ENCODE results near the gene TMEFF2. TPM values are rescaled to one million over a fixed set of nuclear protein-coding genes. Genes with fewer than 3 reads are reported as not detected.

TMEFF2 gene
- total RNA-seq, 1 donor, result under 0.01 TPM

DNA sequence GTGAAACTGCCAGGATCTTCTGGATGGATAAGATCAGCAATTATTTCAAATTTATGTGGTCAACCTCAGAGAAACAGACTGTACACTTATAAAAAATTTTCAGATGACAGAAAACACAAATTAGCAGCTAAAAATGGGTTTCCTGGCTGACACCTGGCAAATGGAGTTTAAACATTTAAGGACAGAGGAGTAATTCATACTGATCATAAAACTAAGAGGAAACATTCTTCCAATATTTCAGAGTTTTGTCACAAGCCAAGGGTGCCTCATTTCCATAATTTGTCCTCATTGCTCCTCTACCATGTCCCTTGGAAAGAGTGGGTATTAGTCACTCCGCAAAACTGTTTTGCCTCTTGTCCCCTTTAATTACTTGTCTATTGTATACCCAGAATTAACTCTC lies 70.2 kb downstream of the TMEFF2 start:
- H3K79me2 ChIP-seq (ENCODE audit: insufficient read depth, low read length), result no peaks in the 10 kb centered on the region
- peaks cover 8% of the 10 kb centered on the region for H3K4me1 ChIP-seq (ENCODE audit: insufficient read depth, low read length)
- no peaks in the 10 kb centered on the region for H3K36me3 ChIP-seq (ENCODE audit: insufficient read depth, low read length)
- H3K27ac ChIP-seq (ENCODE audit: low read depth, low read length), result no peak overlapping the region
- no peak for DNase-seq (ENCODE audit: insufficient read length, low spot score, missing footprints)
- no peaks in the 10 kb centered on the region for H3K9me3 ChIP-seq (ENCODE audit: low read depth, low read length)
- H3K4me2 ChIP-seq (ENCODE audit: insufficient read depth, low read length), result no peak overlapping the region
- TF ChIP-seq, protein P1, sequence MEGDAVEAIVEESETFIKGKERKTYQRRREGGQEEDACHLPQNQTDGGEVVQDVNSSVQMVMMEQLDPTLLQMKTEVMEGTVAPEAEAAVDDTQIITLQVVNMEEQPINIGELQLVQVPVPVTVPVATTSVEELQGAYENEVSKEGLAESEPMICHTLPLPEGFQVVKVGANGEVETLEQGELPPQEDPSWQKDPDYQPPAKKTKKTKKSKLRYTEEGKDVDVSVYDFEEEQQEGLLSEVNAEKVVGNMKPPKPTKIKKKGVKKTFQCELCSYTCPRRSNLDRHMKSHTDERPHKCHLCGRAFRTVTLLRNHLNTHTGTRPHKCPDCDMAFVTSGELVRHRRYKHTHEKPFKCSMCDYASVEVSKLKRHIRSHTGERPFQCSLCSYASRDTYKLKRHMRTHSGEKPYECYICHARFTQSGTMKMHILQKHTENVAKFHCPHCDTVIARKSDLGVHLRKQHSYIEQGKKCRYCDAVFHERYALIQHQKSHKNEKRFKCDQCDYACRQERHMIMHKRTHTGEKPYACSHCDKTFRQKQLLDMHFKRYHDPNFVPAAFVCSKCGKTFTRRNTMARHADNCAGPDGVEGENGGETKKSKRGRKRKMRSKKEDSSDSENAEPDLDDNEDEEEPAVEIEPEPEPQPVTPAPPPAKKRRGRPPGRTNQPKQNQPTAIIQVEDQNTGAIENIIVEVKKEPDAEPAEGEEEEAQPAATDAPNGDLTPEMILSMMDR (IDR thresholded peaks at IDR 0.05; ENCODE audit: extremely low read depth, low read depth, low read length), result no peak
- H3K4me3 ChIP-seq (ENCODE audit: insufficient read depth, low read length), result no peak overlapping the region
- no peak overlapping the region for H2AFZ ChIP-seq (ENCODE audit: low read length)
- H3K27me3 ChIP-seq (ENCODE audit: insufficient read depth, low read length), result no peaks in the 10 kb centered on the region
- no peaks in the 10 kb centered on the region for H4K20me1 ChIP-seq (ENCODE audit: insufficient read depth, low read length)

DNA sequence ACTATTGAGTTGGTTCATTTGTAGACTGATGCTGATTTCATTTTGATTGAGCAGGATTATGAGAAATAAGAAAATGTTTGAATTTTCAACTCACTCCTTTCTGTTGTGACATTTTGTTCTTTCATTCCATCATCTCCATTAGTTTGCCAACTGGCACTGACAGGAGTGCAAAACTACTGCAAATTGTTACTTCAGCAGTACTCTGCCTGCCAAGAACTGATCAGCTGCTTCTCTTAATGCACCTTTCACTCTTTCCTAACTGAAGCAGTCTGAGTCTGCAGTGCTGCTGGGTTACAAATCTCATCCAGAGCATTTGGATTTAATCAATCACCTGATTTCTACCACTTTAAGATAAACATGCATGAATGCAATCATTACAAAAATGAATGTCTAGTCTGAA lies 70.9 kb downstream of the TMEFF2 start:
- Histone ChIP-seq H3K4me2 (ENCODE audit: insufficient read depth, low read length) (no peak overlapping the region), H2AFZ (ENCODE audit: low read length) (no peak overlapping the region)

DNA sequence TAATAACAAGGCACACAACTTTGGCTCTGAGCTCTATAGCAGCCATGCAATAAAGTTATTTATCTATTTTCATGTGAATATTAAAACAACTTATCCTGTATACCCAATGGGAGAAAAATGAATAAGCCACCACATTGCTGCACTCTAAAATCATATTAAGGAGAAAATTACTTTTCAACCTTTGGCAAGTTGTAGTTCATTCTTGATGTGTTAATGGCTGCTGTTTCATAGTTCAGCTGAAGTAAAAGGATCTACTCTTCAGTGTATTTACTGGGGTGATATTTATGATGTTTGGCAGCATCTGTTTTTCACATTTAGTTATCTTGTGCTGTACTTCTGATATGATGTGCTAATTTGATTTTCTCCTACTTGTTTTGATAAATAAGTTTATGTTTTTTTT lies 71.8 kb downstream of the TMEFF2 start:
- Histone ChIP-seq H4K20me1 (ENCODE audit: insufficient read depth, low read length) (no peaks in the 10 kb centered on the region), H3K9me3 (ENCODE audit: low read depth, low read length) (no peaks in the 10 kb centered on the region), H3K4me3 (ENCODE audit: insufficient read depth, low read length) (no peak overlapping the region), H3K4me2 (ENCODE audit: insufficient read depth, low read length) (no peak overlapping the region), H3K4me1 (ENCODE audit: insufficient read depth, low read length) (peaks cover 8% of the 10 kb centered on the region), H3K36me3 (ENCODE audit: insufficient read depth, low read length) (no peaks in the 10 kb centered on the region), H2AFZ (ENCODE audit: low read length) (no peak overlapping the region), H3K79me2 (ENCODE audit: insufficient read depth, low read length) (no peaks in the 10 kb centered on the region), H3K27ac (ENCODE audit: low read depth, low read length) (no peak overlapping the region), H3K27me3 (ENCODE audit: insufficient read depth, low read length) (no peaks in the 10 kb centered on the region)
- no peak for DNase-seq (ENCODE audit: insufficient read length, low spot score, missing footprints)
- TF ChIP-seq, protein P1 (IDR thresholded peaks at IDR 0.05; ENCODE audit: extremely low read depth, low read depth, low read length), result no peak

More for the DNA sequence above, 70.9 kb downstream of the TMEFF2 start:
- peak; percentile 25 for DNase-seq (ENCODE audit: insufficient read length, low spot score, missing footprints)
- H3K4me3 ChIP-seq (ENCODE audit: insufficient read depth, low read length), result no peak overlapping the region
- no peaks in the 10 kb centered on the region for H3K36me3 ChIP-seq (ENCODE audit: insufficient read depth, low read length)
- TF ChIP-seq, protein P1 (IDR thresholded peaks at IDR 0.05; ENCODE audit: extremely low read depth, low read depth, low read length), result no peak
- H3K79me2 ChIP-seq (ENCODE audit: insufficient read depth, low read length), result no peaks in the 10 kb centered on the region
- H4K20me1 ChIP-seq (ENCODE audit: insufficient read depth, low read length), result no peaks in the 10 kb centered on the region
- H3K9me3 ChIP-seq (ENCODE audit: low read depth, low read length), result no peaks in the 10 kb centered on the region
- H3K27me3 ChIP-seq (ENCODE audit: insufficient read depth, low read length), result no peaks in the 10 kb centered on the region
- H3K4me1 ChIP-seq (ENCODE audit: insufficient read depth, low read length), result peaks cover 8% of the 10 kb centered on the region
- H3K27ac ChIP-seq (ENCODE audit: low read depth, low read length), result no peak overlapping the region

DNA sequence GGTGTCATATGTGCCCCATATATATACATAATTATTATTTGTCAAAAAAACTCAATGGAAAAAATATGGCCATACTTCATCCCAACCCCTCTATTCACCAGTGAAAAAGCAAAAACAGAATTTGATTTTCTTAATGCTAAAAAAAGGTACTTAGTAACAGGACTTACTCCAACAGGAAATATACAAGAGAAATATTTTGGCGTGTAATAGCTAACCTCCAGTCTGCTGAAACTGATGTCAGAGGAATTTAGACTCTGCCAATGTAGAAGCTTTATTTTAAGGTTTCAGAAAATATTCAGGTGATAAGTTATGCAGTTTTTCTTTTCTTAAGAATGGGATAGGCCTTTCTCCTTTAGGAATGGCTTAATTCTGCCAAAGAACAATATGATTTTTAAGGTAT lies 72.6 kb downstream of the TMEFF2 start:
- H3K4me1 ChIP-seq (ENCODE audit: insufficient read depth, low read length), result peaks cover 8% of the 10 kb centered on the region
- no peaks in the 10 kb centered on the region for H4K20me1 ChIP-seq (ENCODE audit: insufficient read depth, low read length)
- no peak overlapping the region for H3K27ac ChIP-seq (ENCODE audit: low read depth, low read length)
- TF ChIP-seq, protein P1 (IDR thresholded peaks at IDR 0.05; ENCODE audit: extremely low read depth, low read depth, low read length), result no peak
- H3K27me3 ChIP-seq (ENCODE audit: insufficient read depth, low read length), result no peaks in the 10 kb centered on the region
- H2AFZ ChIP-seq (ENCODE audit: low read length), result no peak overlapping the region
- H3K9me3 ChIP-seq (ENCODE audit: low read depth, low read length), result no peaks in the 10 kb centered on the region
- no peak overlapping the region for H3K4me3 ChIP-seq (ENCODE audit: insufficient read depth, low read length)
- H3K79me2 ChIP-seq (ENCODE audit: insufficient read depth, low read length), result no peaks in the 10 kb centered on the region
- no peak for DNase-seq (ENCODE audit: insufficient read length, low spot score, missing footprints)
- H3K4me2 ChIP-seq (ENCODE audit: insufficient read depth, low read length), result no peak overlapping the region
- H3K36me3 ChIP-seq (ENCODE audit: insufficient read depth, low read length), result no peaks in the 10 kb centered on the region

Data from osteoblast (primary cell).